Heart right ventricle (tissue), 16 donors: ENCODE data around the gene EFHD1. TPM values are rescaled to one million over a fixed set of nuclear protein-coding genes. Genes with fewer than 3 reads are reported as not detected.

Source experiments
- ATAC-seq, 8 donors: fragments of 200-7000 bp; cut with Tn5 transposase; one replicate each; pipeline ENCODE4 v1.9.1; 2020; ENCODE audit warnings: mild to moderate bottlenecking in 8 of 8, moderate library complexity in 8 of 8, moderate number of reproducible peaks in 1 of 8
- DNase-seq, 2 donors: peaks; one replicate each; pipeline ENCODE4 v3.0.0-alpha.2; 2020
- H3K27ac ChIP-seq, 10 donors: fragments of 200-600 bp; sonication (generic) in 2 of 10; one replicate each; pipeline versions ENCODE4 v1.5.0 to v1.8.0; 2020 to 2022; ENCODE audit warnings: mild to moderate bottlenecking in 3 of 10
- H3K27me3 ChIP-seq, 7 donors: fragments of 200-600 bp; one replicate each; pipeline ENCODE4 v1.8.0; 2021 to 2022; ENCODE audit warnings: mild to moderate bottlenecking in 2 of 7
- H3K36me3 ChIP-seq, 9 donors: fragments of 200-600 bp; sonication (generic) in 1 of 9; one replicate each; pipeline versions ENCODE4 v1.5.0 to v1.8.0; 2020 to 2022; ENCODE audit warnings: mild to moderate bottlenecking in 2 of 9
- H3K4me1 ChIP-seq, 9 donors: fragments of 200-600 bp; sonication (generic) in 1 of 9; one replicate each; pipeline versions ENCODE4 v1.5.0 to v1.8.0; 2020 to 2022; ENCODE audit warnings: mild to moderate bottlenecking in 4 of 9
- H3K4me3 ChIP-seq, 10 donors: fragments of 200-600 bp; sonication (generic) in 2 of 10; one replicate each; pipeline versions ENCODE4 v1.5.0 to v1.8.0; 2020 to 2022; ENCODE audit warnings: mild to moderate bottlenecking in 7 of 10, moderate library complexity in 2 of 10
- H3K9me3 ChIP-seq, 11 donors: fragments of 200-600 bp in 10 of 11; sonication (generic) in 2 of 11; one replicate each; pipeline versions ENCODE4 v1.5.0 to v1.8.0; 2013 to 2022; ENCODE audit warnings: mild to moderate bottlenecking in 2 of 11, control low read depth in 1 of 11, moderate library complexity in 1 of 11
- WGBS, 2 donors: extraction: QIAGEN DNeasy Blood & Tissue Kit; methylation state at CpG; one replicate each; pipeline ENCODE4 v1.1.7; 2013; ENCODE audit warnings: inconsistent platforms in 1 of 2; 5-methylcytosine and 5-hydroxymethylcytosine counted together
- intact Hi-C, 10 donors: fragments of 100-400 bp; cut with DNase I; formaldehyde crosslinking; loops; one replicate each; pipeline versions ENCODE4 v1.11.1 to v1.14.2; 2022
- long read RNA-seq, 3 donors: library from polyadenylated mRNA; unstranded; transcript quantifications; one replicate each; pipeline ENCODE4 v2.0.0, GENCODE V29; 2020 to 2021
- polyA plus RNA-seq, 2 donors: library from polyadenylated mRNA; stranded (reverse); fragments of 200-250 nt; gene quantifications; one replicate each; pipeline ENCODE4 v1.2.3, GENCODE V29; 2013
- total RNA-seq, 10 donors: library from RNA; stranded (reverse); fragmentation: NEBNext Ultra II Directional in 3 of 10; extraction: Animal tissue kit (Norgen Biotek cat#: 25700) in 3 of 10; gene quantifications; one replicate each; pipeline versions ENCODE4 v1.2.1 to v1.2.4, GENCODE V29; 2021 to 2023
- TF ChIP-seq, protein P1 (sequence below), 9 donors: fragments of 200-600 bp; sonication (generic) in 2 of 9; IDR thresholded peaks; one replicate each; pipeline versions ENCODE4 v1.5.0 to v1.8.0; 2021 to 2022; ENCODE audit warnings: antibody characterized with exemption in 9 of 9, mild to moderate bottlenecking in 5 of 9, moderate library complexity in 1 of 9
- donor health status: Arrhythmogenic right ventricular cardiomyopathy.
- donor health status: ischemic (EF 13 %, LVEDD 7.1; RV severe dilation, severe dysfunction).
- donor health status: healthy with polysubstance abuse.
- donor health status: DM: no; HTN: yes; CAD: no.
- donor health status: DM: no; HTN: no; CAD: no.
- donor health status: ischemic (EF 25% LVEDD 6.9; RV normal size, moderate dysfunction).
- donor health status: ischemic (EF 25% LVEDD 5.7; RV mildly dilated, moderate dysfunction).
- donor health status: healthy.
- donor health status: DM: yes; HTN: yes; CAD: no.
- donor health status: Ischemic cardiomyopathy.
- donor health status: ischemic (EF 35%, LVEDD 5.7; RV mildly dilated, moderate dysfunction).
- donor health status: nonischemic (EF 11% LVEDD 7.7; RV severe dilation, severe dysfunction).
- donor health status: DM: yes; HTN: yes; CAD: no.
- donor health status: PGD.
- donor health status: ischemic (EF 29% LVEDD 5.4; RV normal size, mild dysfunction).
- donor health status: nonischemic (EF 23%, LVEDD 6.1; RV moderate dilation, normal function).

EFHD1 gene, protein sequence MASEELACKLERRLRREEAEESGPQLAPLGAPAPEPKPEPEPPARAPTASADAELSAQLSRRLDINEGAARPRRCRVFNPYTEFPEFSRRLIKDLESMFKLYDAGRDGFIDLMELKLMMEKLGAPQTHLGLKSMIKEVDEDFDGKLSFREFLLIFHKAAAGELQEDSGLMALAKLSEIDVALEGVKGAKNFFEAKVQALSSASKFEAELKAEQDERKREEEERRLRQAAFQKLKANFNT
- total RNA-seq (10 to 100 TPM in 9 of 10 donors, 1 to 10 TPM in 1; 8.1 to 33.8 (median 19.5) TPM), polyA plus RNA-seq (10 to 100 TPM; 11.7 to 36.2 TPM)
- long read RNA-seq, donor 1, transcript EFHD1-201 (4 exons, 2,259 nt), result major isoform, 6 of 7 reads
- long read RNA-seq, donor 1, partial matches to known transcripts, result 0 of 7 reads
- long read RNA-seq, donor 1, other reads (novel, unspliced or antisense), result 0 of 7 reads
- long read RNA-seq, donor 2, transcript EFHD1-201 (4 exons, 2,259 nt), result major isoform, 14 of 17 reads
- long read RNA-seq, donor 2, partial matches to known transcripts, result 0 of 17 reads
- long read RNA-seq, donor 2, other reads (novel, unspliced or antisense), result 3 of 17 reads
- long read RNA-seq, donor 3, partial matches to known transcripts, result 0 of 2 reads
- long read RNA-seq, donor 3, other reads (novel, unspliced or antisense), result 0 of 2 reads

- peaks cover 0 to 56% (median 24%) of the 10 kb centered on the region in 9 donors for H3K4me1 ChIP-seq
- H3K9me3 ChIP-seq, result no peaks in the 10 kb centered on the region
- WGBS, 2 donors, result 0 to 1% methylated on average over 83 to 90 of the region's 90 CpGs
- peaks cover 0 to 72% (median 31%) of the 10 kb centered on the region in 7 donors for H3K27me3 ChIP-seq
- H3K4me3 ChIP-seq, result peak within 1 kb of the TSS; percentile 39 to 78 (median 72)
- TF ChIP-seq, protein P1, sequence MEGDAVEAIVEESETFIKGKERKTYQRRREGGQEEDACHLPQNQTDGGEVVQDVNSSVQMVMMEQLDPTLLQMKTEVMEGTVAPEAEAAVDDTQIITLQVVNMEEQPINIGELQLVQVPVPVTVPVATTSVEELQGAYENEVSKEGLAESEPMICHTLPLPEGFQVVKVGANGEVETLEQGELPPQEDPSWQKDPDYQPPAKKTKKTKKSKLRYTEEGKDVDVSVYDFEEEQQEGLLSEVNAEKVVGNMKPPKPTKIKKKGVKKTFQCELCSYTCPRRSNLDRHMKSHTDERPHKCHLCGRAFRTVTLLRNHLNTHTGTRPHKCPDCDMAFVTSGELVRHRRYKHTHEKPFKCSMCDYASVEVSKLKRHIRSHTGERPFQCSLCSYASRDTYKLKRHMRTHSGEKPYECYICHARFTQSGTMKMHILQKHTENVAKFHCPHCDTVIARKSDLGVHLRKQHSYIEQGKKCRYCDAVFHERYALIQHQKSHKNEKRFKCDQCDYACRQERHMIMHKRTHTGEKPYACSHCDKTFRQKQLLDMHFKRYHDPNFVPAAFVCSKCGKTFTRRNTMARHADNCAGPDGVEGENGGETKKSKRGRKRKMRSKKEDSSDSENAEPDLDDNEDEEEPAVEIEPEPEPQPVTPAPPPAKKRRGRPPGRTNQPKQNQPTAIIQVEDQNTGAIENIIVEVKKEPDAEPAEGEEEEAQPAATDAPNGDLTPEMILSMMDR (IDR thresholded peaks at IDR 0.05), result no peak
- ATAC-seq (peak; percentile 82 to 92 (median 86)), DNase-seq (peak; percentile 81 to 84)
- intact Hi-C loops, result no loop called here
- peak within 1 kb of the TSS; percentile 46 to 90 (median 78) for H3K27ac ChIP-seq
- H3K36me3 ChIP-seq, result no peaks in the 10 kb centered on the region
Observed at GRCh38 chr2:232633413-232634205, at the start of gene EFHD1. Gene EFHD1 (plus strand): TSS chr2:232633604. CDS start chr2:232633705, 101 bp downstream.

GRCh38 chr2:232584238-232584637 is 49.2 kb upstream of the EFHD1 start:
- 59 to 64% methylated on average over 6 of the region's 6 CpGs for WGBS, 2 donors
- Histone ChIP-seq H3K4me3 (no peak overlapping the region), H3K9me3 (peaks cover 0 to 10% (median 0%) of the 10 kb centered on the region in 11 donors), H3K27ac (no peak overlapping the region), H3K36me3 (peaks cover 0 to 47% (median 10%) of the 10 kb centered on the region in 9 donors), H3K4me1 (peaks cover 0 to 20% (median 5%) of the 10 kb centered on the region in 9 donors), H3K27me3 (no peaks in the 10 kb centered on the region)
- intact Hi-C loops, result no loop called here
- ATAC-seq (no peak), DNase-seq (no peak)
- TF ChIP-seq, protein P1 (IDR thresholded peaks at IDR 0.05), result no peak

GRCh38 chr2:232586943-232587505 is 46.4 kb upstream of the EFHD1 start:
- DNase-seq, result no peak
- no peak overlapping the region for H3K27ac ChIP-seq
- 77 to 82% methylated on average over 5 of the region's 5 CpGs for WGBS, 2 donors
- ATAC-seq, result no peak
- no peak overlapping the region for H3K4me3 ChIP-seq
- peaks cover 0 to 20% (median 7%) of the 10 kb centered on the region in 9 donors for H3K4me1 ChIP-seq
- no peaks in the 10 kb centered on the region for H3K27me3 ChIP-seq
- TF ChIP-seq, protein P1 (IDR thresholded peaks at IDR 0.05), result no peak
- peaks cover 0 to 28% (median 3%) of the 10 kb centered on the region in 9 donors for H3K36me3 ChIP-seq
- intact Hi-C loops, result no loop called here
- peaks cover 0 to 10% (median 0%) of the 10 kb centered on the region in 11 donors for H3K9me3 ChIP-seq
